Stimulated activated CD4-positive, alpha-beta T cell treated with anti-CD3 and anti-CD28 coated beads, Interleukin-15, amount 100 ng/mL, for 48 hours (primary cell): Measurements from ENCODE around the gene AP5Z1.
"Not testable (repeated sequence)": the region's sequence is repeated elsewhere in the genome, so short reads cannot be mapped to it uniquely, and the experiment has no call there.

Experiments
- DNase-seq, 2 donors: peaks; one replicate each; pipeline ENCODE4 v3.0.0-alpha.2; 2020; ENCODE audit warnings: low read depth in 2 of 2

Gene AP5Z1

DNA sequence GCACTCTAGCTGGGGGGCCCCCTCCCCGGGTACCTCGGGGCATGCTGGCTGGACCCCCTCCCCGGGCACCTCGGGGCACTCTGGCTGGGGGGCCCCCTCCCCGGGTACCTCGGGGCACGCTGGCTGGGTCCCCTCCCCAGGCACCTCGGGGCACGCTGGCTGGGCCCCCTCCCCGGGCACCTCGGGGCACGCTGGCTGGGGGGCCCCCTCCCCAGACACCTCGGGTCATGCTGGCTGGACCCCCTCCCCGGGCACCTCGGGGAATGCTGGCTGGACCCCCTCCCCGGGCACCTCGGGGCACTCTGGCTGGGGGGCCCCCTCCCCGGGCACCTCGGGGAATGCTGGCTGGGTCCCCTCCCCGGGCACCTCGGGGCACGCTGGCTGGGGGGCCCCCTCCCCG lies 27.2 kb downstream of the AP5Z1 start:
- DNase-seq: not testable (repeated sequence)

DNA sequence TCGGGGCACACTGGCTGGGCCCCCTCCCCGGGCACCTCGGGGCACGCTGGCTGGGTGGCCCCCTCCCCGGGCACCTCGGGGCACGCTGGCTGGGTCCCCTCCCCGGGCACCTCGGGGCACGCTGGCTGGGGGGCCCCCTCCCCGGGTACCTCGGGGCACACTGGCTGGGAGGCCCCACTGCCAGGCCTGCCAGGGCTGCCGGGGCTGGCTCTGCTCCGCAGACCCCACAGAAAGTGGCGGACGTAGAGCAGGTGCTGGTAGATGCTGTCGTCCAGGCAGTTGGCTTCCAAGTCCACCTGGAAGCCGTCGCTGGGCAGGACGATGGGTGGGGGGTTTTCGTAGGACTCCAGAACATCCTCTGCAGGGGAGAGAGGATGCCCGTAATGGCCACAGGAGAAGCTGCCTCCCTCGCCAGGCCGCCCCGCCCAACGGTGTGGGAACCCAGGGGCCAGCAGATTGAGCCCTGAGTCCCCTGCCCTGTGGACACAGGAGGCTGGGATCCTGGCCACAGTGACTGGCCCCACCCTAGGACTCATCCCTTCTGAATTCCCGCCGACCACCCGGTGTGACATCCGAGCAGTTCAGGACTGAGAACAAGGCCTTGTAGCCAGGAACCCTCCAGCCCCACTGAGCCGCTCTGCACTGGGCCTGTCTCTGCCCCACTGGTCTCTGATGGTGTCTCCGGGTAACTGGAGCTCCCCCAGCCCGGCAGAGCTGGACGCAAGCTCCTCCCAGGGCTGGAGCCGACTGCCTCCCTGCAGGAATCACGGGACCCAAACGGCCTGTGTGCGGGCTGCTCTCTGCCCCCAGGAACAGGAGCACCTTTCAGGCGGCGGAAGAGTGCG lies 28.2 kb downstream of the AP5Z1 start:
- DNase-seq: no peak

DNA sequence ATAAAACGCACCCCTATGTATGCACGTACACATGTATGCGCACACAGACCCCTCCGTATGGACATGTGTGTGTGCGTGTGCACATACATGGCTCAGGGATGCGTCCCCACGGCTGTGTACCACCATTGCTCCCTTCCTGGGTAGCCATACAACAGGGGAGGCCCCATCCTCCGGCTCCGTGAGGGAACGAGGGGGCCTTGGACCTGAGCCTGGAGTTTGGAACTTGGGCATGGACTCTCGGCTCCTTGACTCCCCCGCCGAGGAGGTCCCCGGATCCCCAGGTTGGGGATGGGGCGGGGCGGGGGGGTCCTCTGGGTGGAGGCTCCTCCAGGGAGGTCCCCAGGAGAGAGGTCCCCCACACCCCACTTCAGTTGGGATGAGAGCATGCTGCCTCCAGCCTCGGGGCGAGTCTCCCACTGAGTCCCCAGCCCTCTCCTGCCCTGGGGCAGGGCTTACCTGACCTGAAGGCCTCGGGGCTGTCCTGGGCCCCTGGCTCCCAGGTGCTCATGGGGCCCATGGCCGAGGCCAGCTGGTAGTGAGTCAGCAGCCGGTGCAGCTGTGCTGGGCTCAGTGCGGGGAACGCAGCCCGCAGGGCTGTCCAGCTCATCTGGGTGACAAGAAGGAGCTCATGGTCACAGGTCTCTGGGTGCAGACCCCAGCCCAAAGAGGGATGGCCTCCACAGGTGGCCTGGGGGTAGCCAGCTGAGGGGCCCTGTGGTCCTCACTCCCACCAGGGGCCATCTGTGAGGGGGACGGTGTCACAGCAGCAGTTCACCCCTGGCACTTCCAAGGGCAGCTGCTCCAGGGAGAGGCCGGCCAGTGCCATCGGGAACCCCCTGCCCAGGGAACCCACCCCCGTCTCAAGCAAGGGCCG lies 29.9 kb downstream of the AP5Z1 start:
- DNase-seq: no peak

DNA sequence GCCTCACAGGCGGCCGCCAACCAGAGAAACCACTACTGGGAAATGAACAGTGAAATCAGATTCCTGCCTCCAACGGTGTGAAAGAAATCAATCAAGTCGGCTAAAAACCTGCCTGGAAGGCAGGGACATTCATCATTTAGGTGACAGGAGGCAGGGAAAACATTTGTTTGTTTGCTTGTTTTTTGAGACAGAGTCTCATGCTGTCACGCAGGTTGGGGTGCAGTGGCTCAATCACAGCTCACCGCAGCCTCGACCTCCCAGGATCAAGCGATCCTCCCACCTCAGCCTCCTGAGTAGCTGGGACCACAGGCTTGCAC lies 30.5 kb downstream of the AP5Z1 start:
- DNase-seq: no peak

DNA sequence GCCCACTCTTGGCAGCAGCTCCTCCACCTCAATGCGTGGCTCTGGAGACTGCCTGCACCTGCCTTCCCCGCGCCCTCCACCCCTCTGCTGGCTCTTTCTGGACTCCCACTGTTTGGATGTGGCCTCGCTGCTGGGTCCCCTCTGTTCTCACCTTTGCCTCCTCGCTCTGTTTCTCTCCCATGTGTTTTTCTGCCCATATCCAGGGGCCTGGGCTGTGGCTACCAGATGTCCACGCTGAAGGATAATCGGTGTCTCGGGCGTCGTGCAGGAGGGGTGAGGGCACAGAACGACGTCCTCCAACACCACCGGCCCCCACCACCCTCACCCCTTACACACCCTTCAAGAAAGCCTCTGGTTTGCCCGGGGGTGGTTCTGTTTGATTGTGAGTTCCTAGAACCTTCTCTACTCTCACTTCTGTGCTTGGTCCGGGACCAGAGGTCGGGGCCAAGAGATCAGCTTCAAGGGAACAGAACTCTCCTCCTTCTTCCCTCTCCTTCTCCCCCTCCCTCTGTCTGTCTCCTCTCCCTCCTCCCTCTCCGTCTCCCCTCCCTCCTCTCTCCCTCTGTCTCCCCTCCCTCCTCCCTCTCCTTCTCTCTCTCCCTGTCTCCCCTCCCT lies 31.7 kb downstream of the AP5Z1 start:
- DNase-seq: no peak

DNA sequence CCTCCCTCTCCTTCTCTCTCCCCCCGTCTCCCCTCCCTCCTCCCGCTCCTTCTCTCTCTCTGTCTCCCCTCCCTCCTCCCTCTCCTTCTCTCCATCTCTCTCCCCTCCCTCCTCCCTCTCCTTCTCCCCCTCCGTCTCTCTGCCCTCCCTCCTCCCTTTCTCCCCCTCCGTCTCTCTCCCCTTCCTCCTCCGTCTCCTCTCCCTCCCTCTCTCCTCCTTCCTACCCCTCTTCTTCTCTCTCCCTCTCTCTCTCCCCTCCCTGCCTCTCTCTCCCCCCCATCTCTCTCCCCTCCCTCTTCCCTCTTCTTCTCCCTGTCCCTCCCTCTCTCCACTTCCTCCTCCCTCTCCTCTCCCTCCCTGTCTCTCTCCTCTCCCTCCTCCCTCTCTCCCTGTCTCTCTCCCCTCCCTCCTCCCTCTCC lies 32.2 kb downstream of the AP5Z1 start:
- no peak for DNase-seq

DNA sequence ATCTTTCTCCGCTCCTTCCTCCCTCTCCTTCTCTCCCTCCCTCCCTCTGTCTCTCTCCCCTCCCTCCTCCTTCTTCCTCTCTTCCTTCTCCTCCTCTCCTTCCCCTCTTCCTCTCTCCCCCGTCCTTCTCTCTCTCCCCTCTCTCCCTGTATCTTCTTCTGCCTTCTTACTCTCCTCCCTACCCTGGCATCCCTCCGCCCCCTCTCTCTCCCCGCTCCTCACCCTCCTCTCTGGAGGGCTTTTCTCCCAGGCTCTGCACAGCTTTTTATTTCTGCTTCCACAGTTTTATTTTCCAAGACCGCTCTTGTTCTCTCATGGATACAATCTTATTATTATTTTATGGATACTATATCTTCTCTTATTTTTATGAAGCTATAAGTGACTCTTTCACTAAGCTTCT lies 32.6 kb downstream of the AP5Z1 start:
- no peak for DNase-seq

DNA sequence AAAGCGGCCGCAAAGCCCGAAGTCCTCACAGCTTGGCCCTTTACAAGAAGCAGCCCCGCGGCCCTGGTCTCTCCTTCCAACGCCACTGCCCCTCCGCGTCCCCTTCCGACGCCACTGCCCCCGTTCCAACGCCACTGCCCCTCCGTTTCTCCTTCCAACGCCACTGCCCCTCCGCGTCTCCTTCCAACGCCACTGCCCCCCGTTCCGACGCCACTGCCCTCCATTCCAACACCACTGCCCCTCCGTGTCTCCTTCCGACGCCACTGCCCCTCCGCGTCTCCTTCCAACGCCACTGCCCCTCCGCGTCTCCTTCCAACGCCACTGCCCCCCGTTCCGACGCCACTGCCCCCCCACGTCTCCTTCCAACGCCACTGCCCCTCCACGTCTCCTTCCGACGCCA lies 33.1 kb downstream of the AP5Z1 start:
- no peak for DNase-seq

DNA sequence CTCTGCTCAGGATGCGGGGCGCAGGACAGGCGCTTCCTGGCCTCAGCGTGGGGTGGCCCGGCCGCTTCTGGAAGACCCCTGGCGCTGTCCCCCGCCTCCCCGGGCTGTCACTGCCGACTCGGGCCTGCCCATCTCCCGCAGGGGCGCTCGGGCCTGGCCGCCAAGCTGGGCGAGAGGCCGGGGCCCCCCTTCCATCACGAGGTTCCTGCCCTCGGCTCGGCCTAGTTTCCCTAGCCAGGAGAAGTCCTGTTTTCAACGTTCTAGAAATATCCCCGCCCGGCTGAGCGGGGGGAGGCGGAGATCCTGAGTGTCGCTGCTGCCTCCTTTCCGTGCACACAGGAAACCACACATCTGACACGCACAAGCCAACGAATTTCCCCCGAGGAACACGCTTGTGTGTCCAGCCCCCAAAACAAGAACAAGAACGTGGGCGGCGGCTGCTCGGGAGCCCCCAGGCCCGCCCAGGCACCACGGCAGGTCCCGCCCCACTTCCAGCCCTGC lies 33.7 kb downstream of the AP5Z1 start:
- DNase-seq: no peak

DNA sequence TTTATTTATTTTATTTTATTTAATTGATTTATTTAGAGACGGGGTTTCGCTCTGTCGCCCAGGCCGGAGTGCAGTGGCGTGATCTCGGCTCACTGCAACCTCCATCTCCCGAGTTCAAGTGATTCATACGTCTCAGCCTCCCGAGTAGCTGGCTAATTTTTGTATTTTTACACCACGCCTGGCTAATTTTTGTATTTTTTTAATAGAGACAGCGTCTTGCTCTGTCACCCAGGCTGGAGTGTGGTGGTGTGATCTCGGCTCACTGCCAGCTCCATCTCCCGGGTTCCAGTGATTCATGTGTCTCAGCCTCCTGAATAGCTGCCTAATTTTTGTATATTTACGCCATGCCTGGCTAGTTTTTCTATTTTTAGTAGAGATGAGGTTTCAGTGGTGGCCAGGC lies 34.2 kb downstream of the AP5Z1 start:
- DNase-seq: no peak

DNA sequence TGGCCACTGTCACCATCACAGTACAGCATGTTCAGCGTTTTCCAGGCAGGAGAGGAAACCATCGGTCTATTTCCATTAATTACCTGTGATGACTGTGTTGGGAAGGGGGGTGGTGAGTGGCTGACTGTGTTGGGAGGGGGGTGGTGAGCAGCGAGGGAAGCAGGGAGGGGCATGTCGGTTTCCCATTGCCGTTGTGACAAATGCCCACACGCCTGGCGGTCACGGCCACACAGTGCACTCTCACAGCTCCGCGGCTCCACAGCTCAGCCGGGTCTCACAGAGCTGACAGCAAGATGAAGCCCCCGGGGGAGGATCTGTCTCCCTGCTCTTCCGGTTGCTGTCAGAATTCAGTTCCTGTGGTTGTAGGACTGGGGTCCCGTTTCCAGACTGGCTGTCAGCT lies 39.0 kb downstream of the AP5Z1 start:
- no peak for DNase-seq

DNA sequence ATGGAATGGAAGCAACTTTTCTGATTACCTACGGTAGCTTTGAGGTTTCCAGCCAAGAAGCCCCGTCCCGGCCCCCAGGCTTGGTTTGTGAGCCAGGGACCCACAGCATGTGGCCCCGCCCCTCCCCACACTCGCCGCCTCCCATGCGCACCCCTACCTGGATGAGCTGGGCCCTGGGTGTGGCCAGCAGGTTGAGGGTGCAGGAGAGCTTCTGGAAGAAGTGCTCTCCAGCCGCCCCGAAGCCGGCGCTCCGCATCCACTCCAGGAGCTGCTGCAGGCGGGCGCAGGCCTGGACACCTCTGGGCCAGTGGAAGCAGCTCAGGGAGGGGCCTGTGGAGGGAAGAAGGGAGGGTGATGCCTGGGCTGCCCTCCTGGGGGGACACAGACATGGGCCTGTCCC lies 39.7 kb downstream of the AP5Z1 start:
- DNase-seq: no peak

DNA sequence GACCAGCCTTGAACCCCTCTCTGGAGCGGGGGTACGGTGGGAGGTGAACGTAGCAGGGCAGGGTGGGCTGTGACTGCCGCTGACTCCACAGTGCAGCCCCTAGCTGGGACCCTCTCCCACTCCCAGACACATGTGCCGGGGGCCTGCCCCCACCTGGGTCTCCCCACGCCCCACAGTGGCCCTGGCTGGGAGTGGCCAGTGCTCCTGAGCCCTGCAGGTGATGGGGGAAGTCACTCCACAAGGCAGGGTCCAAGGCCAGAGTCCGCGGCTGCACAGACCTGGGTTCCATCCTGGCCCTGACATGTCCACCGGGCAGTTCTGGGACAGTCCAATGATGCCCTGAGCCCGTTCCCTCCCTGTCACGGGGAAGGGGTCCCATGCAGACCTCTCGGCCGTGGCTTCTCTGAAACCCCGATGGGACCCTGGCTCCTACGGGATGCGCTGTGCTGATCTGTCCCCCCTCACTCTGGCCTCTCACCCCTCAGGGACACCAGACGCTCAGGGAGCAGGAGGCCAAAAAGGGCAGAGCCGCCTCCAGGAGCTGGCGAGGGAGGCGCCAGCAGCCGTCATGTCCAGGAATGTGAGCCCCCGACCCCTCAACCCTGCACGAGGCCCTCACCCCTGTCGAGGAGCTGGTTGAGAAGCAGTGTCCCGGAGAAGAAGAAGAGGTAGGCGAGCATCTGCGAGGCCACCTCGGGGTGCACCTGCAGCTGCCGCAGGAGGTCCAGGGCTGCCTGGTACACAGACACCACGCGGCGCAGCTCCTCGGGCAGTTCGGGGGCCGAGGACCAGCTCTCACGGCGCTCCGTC lies 40.4 kb downstream of the AP5Z1 start:
- DNase-seq: no peak

DNA sequence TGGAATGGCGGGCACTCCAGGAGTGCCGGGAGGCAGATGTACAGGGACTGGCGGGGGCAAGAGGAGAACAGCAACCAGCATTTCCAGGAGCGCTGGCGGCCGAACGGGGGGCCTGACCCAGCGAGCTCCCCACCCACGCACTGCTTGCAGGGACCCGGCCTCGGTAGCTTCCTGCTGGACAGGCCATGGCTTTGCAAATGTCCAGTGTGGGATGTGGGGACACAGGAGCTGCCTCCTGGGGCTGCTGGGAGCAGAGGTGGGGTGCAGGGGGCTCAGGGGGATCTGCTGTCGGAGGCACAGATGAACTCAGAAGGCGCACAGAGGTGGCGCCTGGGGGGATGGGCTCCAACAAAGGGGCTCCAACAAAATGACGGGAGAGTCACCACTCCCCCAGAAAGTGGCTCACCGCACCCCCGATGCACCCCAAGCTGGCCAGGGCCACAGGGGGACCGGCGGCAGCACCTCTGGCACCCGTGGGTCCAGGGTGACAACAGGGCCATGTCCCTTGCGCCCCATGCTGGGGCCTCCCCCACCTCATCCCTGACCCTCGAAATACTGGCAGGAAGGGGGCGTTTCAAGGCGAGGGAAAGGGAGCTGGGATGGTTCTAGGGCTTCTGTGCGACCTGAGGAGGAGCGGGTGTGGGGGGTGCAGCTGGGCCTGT lies 41.1 kb downstream of the AP5Z1 start:
- no peak for DNase-seq

DNA sequence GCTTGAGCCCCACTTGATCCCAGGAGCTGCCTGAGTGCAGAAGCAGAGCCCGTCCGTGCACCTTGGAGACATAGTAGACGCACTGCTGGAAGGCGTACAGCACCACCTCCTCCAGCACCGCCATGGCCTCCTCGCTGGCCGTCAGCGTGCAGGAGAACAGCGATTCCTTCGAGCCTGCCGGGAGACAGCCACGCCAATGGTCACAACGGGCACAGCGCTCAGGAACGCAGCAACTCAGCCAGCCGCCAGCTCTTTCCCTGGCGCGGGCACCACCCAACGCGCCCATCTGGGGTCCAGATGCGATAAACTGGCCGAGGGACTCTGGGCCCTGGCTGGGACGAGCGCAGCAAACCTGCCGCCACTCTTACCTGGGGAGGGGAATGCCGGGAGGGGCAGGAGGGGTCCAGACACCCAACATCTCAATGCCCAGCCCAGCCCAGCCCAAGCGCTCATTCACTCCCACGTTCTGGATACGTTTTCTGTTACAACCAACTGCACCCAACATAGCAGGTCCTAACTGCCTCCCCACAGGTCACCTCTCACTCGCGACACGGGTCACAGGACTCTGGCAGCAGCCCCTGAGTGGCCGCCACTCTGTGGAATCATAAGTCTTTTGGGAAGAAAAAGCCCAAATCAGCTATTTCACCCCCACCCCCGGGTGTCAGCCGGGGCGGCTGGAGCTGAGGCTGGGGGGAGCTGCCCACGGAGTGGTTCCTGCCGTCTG lies 41.9 kb downstream of the AP5Z1 start:
- DNase-seq: no peak

DNA sequence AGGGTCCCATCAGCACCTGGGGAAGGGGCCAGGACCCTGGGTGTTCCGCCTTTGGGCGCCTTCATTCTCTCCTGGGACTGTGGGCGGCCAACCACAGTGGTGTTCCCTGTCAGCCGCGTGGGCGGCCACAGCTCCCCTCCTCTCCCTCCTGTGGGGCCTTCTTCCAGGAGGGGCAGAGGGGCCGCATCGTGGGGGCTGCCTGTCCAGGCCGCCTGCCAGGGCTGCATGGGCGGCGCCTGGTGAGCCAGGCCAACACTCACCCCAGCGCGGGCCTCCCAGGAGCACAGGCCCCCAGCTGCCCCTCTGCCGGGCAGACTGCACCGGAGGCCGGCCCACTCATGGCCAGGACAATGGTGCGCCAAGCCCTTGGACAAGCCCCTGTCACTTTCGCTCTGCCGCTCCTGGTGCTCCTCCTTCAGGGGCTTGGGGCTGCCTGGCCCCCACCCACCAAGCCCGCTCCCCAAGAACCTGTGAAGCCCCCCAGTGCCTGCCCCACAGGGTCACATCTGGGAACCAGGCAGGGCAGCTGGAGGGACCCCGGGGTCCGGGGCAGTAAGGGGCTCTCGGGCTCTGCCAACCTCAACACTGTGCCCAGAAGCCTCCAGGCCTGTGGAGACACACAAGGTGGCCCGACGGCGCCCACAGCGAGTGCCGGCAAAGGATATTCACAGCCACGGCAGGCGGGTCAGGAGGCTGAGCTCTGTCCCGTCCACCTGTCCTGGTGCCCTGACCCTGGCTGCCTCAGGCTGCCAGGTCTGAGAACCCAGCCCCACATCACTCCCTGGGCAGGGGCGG lies 42.8 kb downstream of the AP5Z1 start:
- no peak for DNase-seq

DNA sequence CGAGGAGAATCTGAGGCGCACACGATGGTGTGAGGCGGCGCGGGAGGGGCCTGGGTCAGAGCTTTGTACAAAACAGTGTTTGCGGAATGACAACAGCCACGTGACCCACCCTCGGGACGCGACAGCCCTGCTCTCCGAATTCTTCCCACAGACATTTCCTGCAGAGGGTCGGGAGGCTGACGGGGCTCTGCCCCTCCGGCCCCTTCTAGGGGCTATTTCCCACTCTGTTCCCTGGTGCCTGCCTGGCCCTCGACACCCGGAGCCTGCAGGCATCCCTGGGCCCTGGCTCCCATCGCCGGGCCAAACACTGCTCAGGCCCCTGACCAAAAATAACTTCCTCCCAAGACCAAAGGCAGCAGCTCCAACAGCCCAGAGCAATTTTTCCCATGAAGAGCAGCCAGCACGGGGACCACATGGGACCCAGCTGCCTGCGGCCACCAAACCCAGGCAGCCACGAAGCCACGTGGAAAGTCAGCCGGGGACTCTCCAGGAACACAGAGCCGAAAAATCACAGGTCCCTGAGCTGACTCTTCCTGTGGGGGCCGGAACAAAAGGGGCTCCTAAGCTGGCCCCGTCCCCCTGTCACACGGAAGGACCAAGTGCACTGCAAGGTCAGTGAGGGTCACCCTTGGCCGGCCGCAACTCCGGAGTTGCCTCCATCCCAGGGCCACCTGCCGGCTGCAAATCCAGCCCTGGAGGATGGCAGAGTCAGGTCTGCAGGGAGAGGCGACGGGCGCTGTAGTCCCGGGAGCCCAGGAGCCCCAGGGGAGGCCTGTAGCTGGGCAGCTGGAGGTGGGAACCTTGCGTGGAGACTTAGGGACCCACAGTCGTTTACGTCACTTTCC lies 44.4 kb downstream of the AP5Z1 start:
- no peak for DNase-seq

DNA sequence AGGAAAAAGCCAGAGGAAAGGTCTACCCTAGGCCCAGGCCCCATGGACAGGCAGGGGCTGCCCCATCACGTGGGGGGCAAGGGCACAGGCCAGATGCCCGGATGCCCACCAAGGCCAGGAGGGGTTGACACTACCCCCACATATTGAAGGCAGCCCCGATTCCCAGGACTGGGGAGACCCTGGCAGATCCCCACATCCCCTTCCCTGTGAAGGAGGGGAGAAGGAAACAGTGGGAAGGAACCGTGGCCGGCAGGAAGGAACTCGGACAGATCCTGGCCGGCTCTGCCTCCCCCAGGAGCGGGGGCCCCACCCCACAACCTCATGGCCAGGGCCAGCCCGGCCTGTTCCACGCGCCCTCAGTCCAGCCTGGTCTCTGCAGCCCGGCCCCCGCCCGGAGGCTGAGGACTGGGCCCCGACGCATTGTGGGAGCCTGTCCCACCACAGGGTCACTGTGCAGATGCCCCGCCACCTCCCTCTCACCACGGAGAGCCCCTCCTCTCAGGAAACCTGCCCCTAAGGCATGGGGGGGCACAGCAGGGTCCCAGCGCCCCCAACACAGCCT lies 45.1 kb downstream of the AP5Z1 start:
- no peak for DNase-seq
